ENCODE data around the gene PPT2. TPM values are rescaled to one million over a fixed set of nuclear protein-coding genes. Genes with fewer than 3 reads are reported as not detected.

The PPT2 gene
- total RNA-seq, 4 donors from 2014 or later: 13.1 to 80.0 (median 28.1) TPM

DNA sequence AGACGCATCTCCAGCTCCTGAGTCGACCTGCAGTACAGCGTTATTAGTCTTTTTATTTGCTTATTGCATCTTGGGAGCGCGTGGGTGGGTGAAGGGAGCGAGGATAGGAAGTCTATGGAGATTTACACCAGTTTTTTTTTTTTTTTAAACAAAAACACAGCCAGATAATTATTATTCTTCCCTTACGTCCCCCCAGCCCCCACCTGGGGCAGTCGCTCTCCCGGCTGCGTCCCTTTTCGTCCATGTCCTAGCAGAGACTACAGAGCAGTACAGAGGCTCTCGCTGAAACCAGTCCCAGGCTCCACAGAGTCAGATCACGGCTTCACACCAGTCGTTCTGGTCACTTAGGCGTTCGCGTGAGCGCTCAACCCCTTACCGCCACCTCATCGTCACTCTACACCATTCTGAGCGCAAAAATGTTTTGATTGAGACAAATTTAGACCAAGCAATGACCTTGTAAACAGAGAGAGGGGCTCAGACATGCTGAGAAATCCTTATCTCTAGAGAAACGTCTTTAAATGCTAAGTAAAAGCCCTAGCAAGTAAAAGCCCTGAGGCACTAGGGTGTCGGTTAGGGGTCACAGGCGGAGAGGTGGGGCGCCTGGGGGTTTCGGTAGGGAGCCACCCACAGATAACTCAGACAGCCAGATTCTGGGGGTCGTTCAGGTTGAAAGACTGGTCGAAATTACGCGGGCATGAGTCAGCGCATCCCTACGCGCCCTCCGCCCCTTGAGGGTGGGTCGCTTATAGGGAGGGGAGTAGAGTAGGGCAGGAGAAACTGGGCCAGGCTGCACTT is 975 bp upstream of the PPT2 start:
- Histone ChIP-seq H3K27me3 (peaks cover 10% of the 10 kb centered on the region), H3K4me3 (peak overlapping the region; percentile 48 to 85 (median 70)), H3K36me3 (no peaks in the 10 kb centered on the region), H3K27ac (peak overlapping the region; percentile 85 to 97 (median 90)), H3K9me3 (no peaks in the 10 kb centered on the region), H3K4me1 (peaks cover 15 to 38% (median 36%) of the 10 kb centered on the region in 4 donors)
- intact Hi-C loops (cut with DNase I; ENCODE audit: low total_unique reads) (loop anchor here (1.0 to 5.0 kb wide), 3 partner anchors 23 to 501 kb away; partner anchors contain the start of genes BAG6, FKBPL and PBX2), in situ Hi-C loops (cut with MboI; ENCODE audit: low pct_ligation_motif_present in 1 of 4, low pct_unique_long_range_greater_than_20kb in 1 of 4, low sequenced_read_pairs in 3 of 4) (no loop called here)
- DNase-seq: no peak
- WGBS, 2 donors (ENCODE audit: low coverage in 1 of 2): 31 to 63% methylated on average over 20 to 35 of the region's 35 CpGs
- TF ChIP-seq EP300 (IDR thresholded peaks at IDR 0.05; ENCODE audit: low read depth) (no peak), POLR2A (IDR thresholded peaks at IDR 0.05) (no peak)

DNA sequence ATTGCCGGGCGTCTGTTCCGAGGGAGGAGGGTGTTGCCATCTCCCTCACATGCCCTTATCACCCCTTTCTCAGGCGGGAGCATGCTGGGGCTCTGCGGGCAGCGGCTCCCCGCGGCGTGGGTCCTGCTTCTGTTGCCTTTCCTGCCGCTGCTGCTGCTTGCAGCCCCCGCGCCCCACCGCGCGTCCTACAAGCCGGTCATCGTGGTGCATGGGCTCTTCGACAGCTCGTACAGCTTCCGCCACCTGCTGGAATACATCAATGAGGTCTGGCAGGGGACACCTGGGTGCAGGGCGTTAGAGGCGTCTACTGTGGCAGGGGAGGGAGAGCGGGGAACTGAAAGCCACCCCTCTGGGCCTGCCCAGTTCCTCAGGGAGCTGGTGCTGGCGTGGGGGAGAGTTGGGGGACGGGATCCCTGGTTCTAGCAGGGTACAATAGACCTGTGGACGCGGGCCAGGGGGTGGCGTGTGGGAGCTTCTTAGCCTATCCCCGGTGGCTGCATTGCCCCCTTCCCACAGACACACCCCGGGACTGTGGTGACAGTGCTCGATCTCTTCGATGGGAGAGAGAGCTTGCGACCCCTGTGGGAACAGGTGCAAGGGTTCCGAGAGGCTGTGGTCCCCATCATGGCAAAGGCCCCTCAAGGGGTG is 697 bp downstream of the PPT2 start:
- Histone ChIP-seq H3K4me3 (peak overlapping the region; percentile 48 to 85 (median 70)), H3K36me3 (peaks cover 0 to 9% (median 0%) of the 10 kb centered on the region in 4 donors), H3K9me3 (no peaks in the 10 kb centered on the region), H3K27me3 (no peaks in the 10 kb centered on the region), H3K27ac (peak overlapping the region; percentile 85 to 97 (median 90)), H3K4me1 (peaks cover 15 to 38% (median 36%) of the 10 kb centered on the region in 4 donors)
- in situ Hi-C loops (cut with MboI; ENCODE audit: low pct_ligation_motif_present in 1 of 4, low pct_unique_long_range_greater_than_20kb in 1 of 4, low sequenced_read_pairs in 3 of 4): no loop called here
- DNase-seq: peak; percentile 85
- WGBS, 2 donors (ENCODE audit: low coverage in 1 of 2): 3% methylated on average over 34 of the region's 34 CpGs; no CpG with 5 or more reads in 1 of the 2 donors
- TF ChIP-seq EP300 (IDR thresholded peaks at IDR 0.05; ENCODE audit: low read depth): no peak
- TF ChIP-seq POLR2A (IDR thresholded peaks at IDR 0.05): peak; percentile 48
- TF ChIP-seq, protein P1, sequence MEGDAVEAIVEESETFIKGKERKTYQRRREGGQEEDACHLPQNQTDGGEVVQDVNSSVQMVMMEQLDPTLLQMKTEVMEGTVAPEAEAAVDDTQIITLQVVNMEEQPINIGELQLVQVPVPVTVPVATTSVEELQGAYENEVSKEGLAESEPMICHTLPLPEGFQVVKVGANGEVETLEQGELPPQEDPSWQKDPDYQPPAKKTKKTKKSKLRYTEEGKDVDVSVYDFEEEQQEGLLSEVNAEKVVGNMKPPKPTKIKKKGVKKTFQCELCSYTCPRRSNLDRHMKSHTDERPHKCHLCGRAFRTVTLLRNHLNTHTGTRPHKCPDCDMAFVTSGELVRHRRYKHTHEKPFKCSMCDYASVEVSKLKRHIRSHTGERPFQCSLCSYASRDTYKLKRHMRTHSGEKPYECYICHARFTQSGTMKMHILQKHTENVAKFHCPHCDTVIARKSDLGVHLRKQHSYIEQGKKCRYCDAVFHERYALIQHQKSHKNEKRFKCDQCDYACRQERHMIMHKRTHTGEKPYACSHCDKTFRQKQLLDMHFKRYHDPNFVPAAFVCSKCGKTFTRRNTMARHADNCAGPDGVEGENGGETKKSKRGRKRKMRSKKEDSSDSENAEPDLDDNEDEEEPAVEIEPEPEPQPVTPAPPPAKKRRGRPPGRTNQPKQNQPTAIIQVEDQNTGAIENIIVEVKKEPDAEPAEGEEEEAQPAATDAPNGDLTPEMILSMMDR (IDR thresholded peaks at IDR 0.05): peak; percentile 56 to 89 (median 61)
- peak in 1 of 3 donors; percentile 63 for TF ChIP-seq POLR2AphosphoS5 (IDR thresholded peaks at IDR 0.05)
- intact Hi-C loops (cut with DNase I; ENCODE audit: low total_unique reads): loop anchor here (2.0 to 5.0 kb wide), 2 partner anchors 36 to 502 kb away; partner anchors contain the start of gene BAG6

DNA sequence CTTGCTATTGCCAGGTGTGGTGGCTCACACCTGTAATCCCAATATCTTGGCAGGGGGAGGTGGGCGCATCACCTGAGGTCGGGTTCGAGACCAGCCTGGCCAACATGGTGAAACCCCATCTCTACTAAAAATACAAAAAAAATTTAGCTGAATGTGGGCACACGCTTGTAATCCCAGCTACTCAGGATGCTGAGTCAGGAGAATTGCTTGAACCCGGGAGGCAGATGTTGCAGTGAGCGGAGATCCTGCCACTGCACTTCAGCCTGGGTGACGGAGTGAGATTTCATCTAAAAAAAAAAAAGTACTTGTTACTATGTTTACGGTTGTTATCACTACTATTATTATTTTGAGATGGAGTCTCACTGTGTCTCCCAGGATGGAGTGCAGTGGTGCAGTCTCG is 3.0 kb downstream of the PPT2 start:
- no peak overlapping the region for H3K27ac ChIP-seq
- peaks cover 0 to 9% (median 0%) of the 10 kb centered on the region in 4 donors for H3K36me3 ChIP-seq
- whole genome bisulfite sequencing, 2 donors (ENCODE audit: low coverage in 1 of 2): 79 to 85% methylated on average over 2 to 9 of the region's 9 CpGs
- in situ Hi-C loops (cut with MboI; ENCODE audit: low pct_ligation_motif_present in 1 of 4, low pct_unique_long_range_greater_than_20kb in 1 of 4, low sequenced_read_pairs in 3 of 4) (no loop called here), intact Hi-C loops (cut with DNase I; ENCODE audit: low total_unique reads) (no loop called here)
- no peaks in the 10 kb centered on the region for H3K9me3 ChIP-seq
- DNase-seq: no peak
- no peaks in the 10 kb centered on the region for H3K27me3 ChIP-seq
- no peak overlapping the region for H3K4me3 ChIP-seq
- TF ChIP-seq POLR2A (IDR thresholded peaks at IDR 0.05) (no peak), POLR2AphosphoS5 (IDR thresholded peaks at IDR 0.05) (no peak), EP300 (IDR thresholded peaks at IDR 0.05; ENCODE audit: low read depth) (no peak)
- TF ChIP-seq, protein P1 (IDR thresholded peaks at IDR 0.05): no peak
- peaks cover 15 to 29% (median 26%) of the 10 kb centered on the region in 4 donors for H3K4me1 ChIP-seq

DNA sequence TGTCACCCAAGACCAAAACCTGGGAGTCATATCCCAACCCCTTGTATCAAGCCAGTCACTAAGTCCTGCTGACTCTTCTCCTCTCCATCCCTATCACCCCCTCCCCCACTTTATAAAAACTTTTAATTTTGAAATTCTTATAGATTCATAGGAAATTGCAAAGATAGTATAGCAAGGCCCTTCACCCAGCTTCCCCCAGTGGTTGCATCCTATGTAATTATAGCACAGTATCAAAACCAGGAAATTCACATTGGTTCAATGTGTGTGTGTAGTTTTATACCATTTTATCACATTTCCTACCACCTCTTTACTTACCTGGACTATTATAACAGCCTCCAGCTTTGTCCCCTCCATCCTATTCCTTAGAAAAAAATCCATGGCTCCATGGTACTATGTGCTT is 4.1 kb downstream of the PPT2 start:
- H3K4me1 ChIP-seq: peaks cover 15 to 18% (median 15%) of the 10 kb centered on the region in 4 donors
- H3K36me3 ChIP-seq: peaks cover 0 to 9% (median 2%) of the 10 kb centered on the region in 4 donors
- H3K9me3 ChIP-seq: no peaks in the 10 kb centered on the region
- no peaks in the 10 kb centered on the region for H3K27me3 ChIP-seq
- H3K4me3 ChIP-seq: no peak overlapping the region
- TF ChIP-seq POLR2AphosphoS5 (IDR thresholded peaks at IDR 0.05) (no peak), EP300 (IDR thresholded peaks at IDR 0.05; ENCODE audit: low read depth) (no peak), POLR2A (IDR thresholded peaks at IDR 0.05) (no peak)
- TF ChIP-seq, protein P1 (IDR thresholded peaks at IDR 0.05): no peak
- no peak overlapping the region for H3K27ac ChIP-seq
- intact Hi-C loops (cut with DNase I; ENCODE audit: low total_unique reads) (no loop called here), in situ Hi-C loops (cut with MboI; ENCODE audit: low pct_ligation_motif_present in 1 of 4, low pct_unique_long_range_greater_than_20kb in 1 of 4, low sequenced_read_pairs in 3 of 4) (no loop called here)
- DNase-seq: no peak
